WTC11 (cell line): ENCODE results near the gene TMEM266. TPM values are rescaled to one million over a fixed set of nuclear protein-coding genes. Genes with fewer than 3 reads are reported as not detected.

ENCODE experiments used
- ATAC-seq: fragments of 200-7000 bp; cut with Tn5 transposase; 2 replicates; pipeline ENCODE4 v1.10.0; 2021; ENCODE audit warnings: mild to moderate bottlenecking, moderate library complexity
- CTCF ChIA-PET: fragments of 300-600 bp; sonication (Branson Sonifier 250); formaldehyde crosslinking; loops from one replicate; lab custom pipeline; 2021; ENCODE audit warnings: antibody characterized with exemption; lab: Charles Lee
- POLR2A ChIA-PET: fragments of 350-600 bp; sonication (Branson Sonifier 250); formaldehyde crosslinking; loops from one replicate; lab custom pipeline; 2021; ENCODE audit warnings: antibody characterized with exemption; lab: Charles Lee
- DNase-seq: peaks from one replicate; pipeline ENCODE4 v3.0.0; 2021; ENCODE audit warnings: low spot score
- H3K27ac Mint-ChIP-seq: 2 replicates; pipeline ENCODE4 v1.8.0; 2021; ENCODE audit warnings: mixed read lengths
- H3K27me3 Mint-ChIP-seq: 2 replicates; pipeline ENCODE4 v1.8.0; 2021; ENCODE audit warnings: low read depth, mild to moderate bottlenecking, moderate library complexity, mixed read lengths
- H3K36me3 Mint-ChIP-seq: 2 replicates; pipeline ENCODE4 v1.8.0; 2021; ENCODE audit warnings: mixed read lengths
- H3K4me1 Mint-ChIP-seq: 2 replicates; pipeline ENCODE4 v1.8.0; 2022; ENCODE audit warnings: mixed read lengths
- H3K4me3 Mint-ChIP-seq: 2 replicates; pipeline ENCODE4 v1.8.0; 2021; ENCODE audit warnings: mild to moderate bottlenecking, moderate library complexity, mixed read lengths
- H3K9me3 Mint-ChIP-seq: 2 replicates; pipeline ENCODE4 v1.8.0; 2021; ENCODE audit warnings: mixed read lengths
- ATF1 ChIP-seq: sonication (generic); formaldehyde crosslinking; IDR thresholded peaks from 2 replicates; pipeline ENCODE4 v1.8.1; 2023; ENCODE audit warnings: mild to moderate bottlenecking, moderate library complexity, missing genetic modification reagents
- ELF4 ChIP-seq: sonication (generic); formaldehyde crosslinking; IDR thresholded peaks from 2 replicates; pipeline ENCODE4 v1.8.1; 2022; ENCODE audit warnings: low read depth, mild to moderate bottlenecking, moderate library complexity, missing genetic modification reagents
- EMX1 ChIP-seq: fragments of 250-450 bp; sonication (Bioruptor Pico); IDR thresholded peaks from 2 replicates; pipeline ENCODE4 v1.8.0; 2021; ENCODE audit warnings: mild to moderate bottlenecking
- ETV6 ChIP-seq: sonication (generic); formaldehyde crosslinking; IDR thresholded peaks from 2 replicates; pipeline ENCODE4 v1.8.1; 2022; ENCODE audit warnings: mild to moderate bottlenecking, missing genetic modification reagents
- FOXP1 ChIP-seq: sonication (generic); formaldehyde crosslinking; IDR thresholded peaks from 2 replicates; pipeline ENCODE4 v1.8.0; 2022; ENCODE audit warnings: missing genetic modification reagents, mild to moderate bottlenecking, moderate library complexity, borderline replicate concordance
- JAZF1 ChIP-seq: fragments of 250-450 bp; sonication (Bioruptor Pico); IDR thresholded peaks from 2 replicates; pipeline ENCODE4 v1.9.0; 2021; ENCODE audit warnings: moderate library complexity, mild to moderate bottlenecking, inconsistent platforms
- MXD4 ChIP-seq: fragments of 250-450 bp; sonication (Bioruptor Pico); IDR thresholded peaks from 2 replicates; pipeline ENCODE4 v1.8.0; 2021; ENCODE audit warnings: mild to moderate bottlenecking, moderate library complexity, borderline replicate concordance
- NFE2L1 ChIP-seq: sonication (generic); formaldehyde crosslinking; IDR thresholded peaks from 2 replicates; pipeline ENCODE4 v1.8.1; 2023; ENCODE audit warnings: missing genetic modification reagents
- NR3C1 ChIP-seq: sonication (generic); formaldehyde crosslinking; conservative IDR thresholded peaks from 2 replicates; pipeline ENCODE4 v1.8.1; 2023; ENCODE audit warnings: low read depth, mild to moderate bottlenecking, missing genetic modification reagents
- RELA ChIP-seq: sonication (generic); formaldehyde crosslinking; IDR thresholded peaks from 2 replicates; pipeline ENCODE4 v1.8.1; 2022; ENCODE audit warnings: missing genetic modification reagents, mild to moderate bottlenecking, borderline replicate concordance
- SMAD3 ChIP-seq: sonication (generic); formaldehyde crosslinking; IDR thresholded peaks from 2 replicates; pipeline ENCODE4 v1.8.0; 2022; ENCODE audit warnings: missing genetic modification reagents, mild to moderate bottlenecking, borderline replicate concordance
- SMAD4 ChIP-seq: sonication (generic); formaldehyde crosslinking; IDR thresholded peaks from 2 replicates; pipeline ENCODE4 v1.8.0; 2022; ENCODE audit warnings: mild to moderate bottlenecking, missing genetic modification reagents
- SP1 ChIP-seq: sonication (generic); formaldehyde crosslinking; conservative IDR thresholded peaks from 2 replicates; pipeline ENCODE4 v1.8.1; 2022; ENCODE audit warnings: missing genetic modification reagents
- TEAD1 ChIP-seq: sonication (generic); formaldehyde crosslinking; IDR thresholded peaks from 2 replicates; pipeline ENCODE4 v1.8.0; 2022; ENCODE audit warnings: mild to moderate bottlenecking, missing genetic modification reagents
- TEAD4 ChIP-seq: sonication (generic); formaldehyde crosslinking; IDR thresholded peaks from 2 replicates; pipeline ENCODE4 v1.8.0; 2022; ENCODE audit warnings: mild to moderate bottlenecking, missing genetic modification reagents
- ZNF121 ChIP-seq: sonication (generic); formaldehyde crosslinking; IDR thresholded peaks from 2 replicates; pipeline ENCODE4 v1.8.0; 2023; ENCODE audit warnings: missing genetic modification reagents
- ZNF138 ChIP-seq: sonication (generic); formaldehyde crosslinking; conservative IDR thresholded peaks from 2 replicates; pipeline ENCODE4 v1.8.1; 2022; ENCODE audit warnings: mild to moderate bottlenecking, moderate library complexity, missing genetic modification reagents
- ZNF263 ChIP-seq: sonication (generic); formaldehyde crosslinking; IDR thresholded peaks from 2 replicates; pipeline ENCODE4 v1.8.1; 2022; ENCODE audit warnings: low read depth, mild to moderate bottlenecking, moderate library complexity, missing genetic modification reagents
- total RNA-seq: library from RNA; stranded (reverse); gene quantifications from 3 replicates; pipeline ENCODE4 v1.2.3, GENCODE V29; 2021
- TF ChIP-seq, protein P1 (sequence below): sonication (generic); formaldehyde crosslinking; IDR thresholded peaks from 2 replicates; pipeline ENCODE4 v1.8.1; 2022; ENCODE audit warnings: low read depth, missing genetic modification reagents, borderline replicate concordance
- TF ChIP-seq, protein P2 (sequence below): sonication (generic); formaldehyde crosslinking; IDR thresholded peaks from 2 replicates; pipeline ENCODE4 v1.8.0; 2022; ENCODE audit warnings: mild to moderate bottlenecking, missing genetic modification reagents
- TF ChIP-seq, protein P3 (sequence below): sonication (generic); formaldehyde crosslinking; IDR thresholded peaks from 2 replicates; pipeline ENCODE4 v1.8.0; 2022; ENCODE audit warnings: mild to moderate bottlenecking, missing genetic modification reagents
- TF ChIP-seq, protein P4 (sequence below): sonication (generic); formaldehyde crosslinking; IDR thresholded peaks from 2 replicates; pipeline ENCODE4 v1.8.1; 2023; ENCODE audit warnings: mild to moderate bottlenecking, moderate library complexity, missing genetic modification reagents
- TF ChIP-seq, protein P5 (sequence below): sonication (generic); formaldehyde crosslinking; IDR thresholded peaks from 2 replicates; pipeline ENCODE4 v1.8.1; 2023; ENCODE audit warnings: mild to moderate bottlenecking, missing genetic modification reagents, moderate library complexity
- TF ChIP-seq, protein P6 (sequence below): sonication (generic); formaldehyde crosslinking; IDR thresholded peaks from 2 replicates; pipeline ENCODE4 v1.8.0; 2022; ENCODE audit warnings: mild to moderate bottlenecking, missing genetic modification reagents
- TF ChIP-seq, protein P7 (sequence below): fragments of 250-450 bp; sonication (Bioruptor Pico); IDR thresholded peaks from 2 replicates; pipeline ENCODE4 v2.1.2; 2022; ENCODE audit warnings: mild to moderate bottlenecking, moderate library complexity
- TF ChIP-seq, protein P8 (sequence below): sonication (generic); formaldehyde crosslinking; IDR thresholded peaks from 2 replicates; pipeline ENCODE4 v1.8.1; 2023; ENCODE audit warnings: mild to moderate bottlenecking, missing genetic modification reagents
- TF ChIP-seq, protein P9 (sequence below): fragments of 250-450 bp; sonication (Bioruptor Pico); conservative IDR thresholded peaks from 2 replicates; pipeline ENCODE4 v1.9.0; 2021; ENCODE audit warnings: mild to moderate bottlenecking

TMEM266 gene
- total RNA-seq, 1 experiment from 2014 or later = 8.6 TPM

DNA sequence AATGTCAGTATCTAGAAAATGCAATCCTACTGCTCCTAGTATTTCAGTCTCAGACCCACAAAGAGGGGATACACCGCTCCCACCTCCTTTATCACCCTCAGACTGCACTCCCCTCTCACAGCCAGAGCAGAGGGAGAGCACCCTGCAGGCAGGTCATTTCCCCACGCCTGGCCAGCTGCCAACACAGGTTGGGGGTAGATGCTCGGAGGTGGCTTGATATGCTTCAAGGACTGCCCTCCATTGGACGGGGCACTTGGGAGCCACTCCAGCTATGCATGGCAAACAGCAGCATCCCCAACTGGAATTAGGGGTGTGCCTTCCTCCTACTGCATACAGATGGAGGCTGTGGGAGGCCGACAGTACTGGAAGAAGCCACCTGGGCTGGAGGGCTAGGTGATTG, 41.9 kb downstream of the TMEM266 start:
- no peaks in the 10 kb centered on the region for H3K27me3 Mint-ChIP-seq
- CTCF ChIA-PET = interaction anchor here (2.0 kb wide), 1 partner anchor 38 kb away, joined by 11 read pairs; no protein-coding TSS in a partner anchor

DNA sequence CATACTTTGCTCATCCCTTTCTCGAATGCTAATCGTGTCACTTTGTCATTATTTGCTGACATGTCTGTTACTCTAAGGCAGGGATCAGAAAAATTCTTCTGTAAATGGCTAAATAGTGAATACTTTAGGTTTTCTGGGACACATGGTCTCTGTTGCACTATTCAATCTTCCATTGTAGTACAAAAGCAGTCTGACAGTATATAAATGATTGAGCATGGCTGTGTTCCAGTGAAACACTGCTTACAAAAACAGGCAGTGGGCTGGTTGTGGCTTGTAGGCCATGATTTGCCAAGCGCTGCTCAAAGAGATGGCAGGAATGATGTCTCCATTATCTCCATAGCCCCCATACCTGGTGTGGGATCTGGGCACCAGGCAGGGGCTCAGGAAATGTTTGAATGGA, 45.6 kb downstream of the TMEM266 start:
- Mint-ChIP-seq H3K4me1 (peaks cover 19% of the 10 kb centered on the region), H3K9me3 (peaks cover 2% of the 10 kb centered on the region), H3K27me3 (no peaks in the 10 kb centered on the region), H3K27ac (no peak overlapping the region), H3K36me3 (peaks cover 8% of the 10 kb centered on the region), H3K4me3 (no peak overlapping the region)
- ChIA-PET POLR2A (no interaction called here), CTCF (no interaction called here)
- DNase-seq (no peak), ATAC-seq (no peak)
- TF ChIP-seq RELA (no peak), EMX1 (CRISPR knock-in tag) (no peak), TEAD1 (no peak), FOXP1 (CRISPR knock-in tag) (no peak), ZNF138 (CRISPR knock-in tag) (no peak), JAZF1 (CRISPR knock-in tag) (no peak), ETV6 (no peak)
- TF ChIP-seq, protein P1, sequence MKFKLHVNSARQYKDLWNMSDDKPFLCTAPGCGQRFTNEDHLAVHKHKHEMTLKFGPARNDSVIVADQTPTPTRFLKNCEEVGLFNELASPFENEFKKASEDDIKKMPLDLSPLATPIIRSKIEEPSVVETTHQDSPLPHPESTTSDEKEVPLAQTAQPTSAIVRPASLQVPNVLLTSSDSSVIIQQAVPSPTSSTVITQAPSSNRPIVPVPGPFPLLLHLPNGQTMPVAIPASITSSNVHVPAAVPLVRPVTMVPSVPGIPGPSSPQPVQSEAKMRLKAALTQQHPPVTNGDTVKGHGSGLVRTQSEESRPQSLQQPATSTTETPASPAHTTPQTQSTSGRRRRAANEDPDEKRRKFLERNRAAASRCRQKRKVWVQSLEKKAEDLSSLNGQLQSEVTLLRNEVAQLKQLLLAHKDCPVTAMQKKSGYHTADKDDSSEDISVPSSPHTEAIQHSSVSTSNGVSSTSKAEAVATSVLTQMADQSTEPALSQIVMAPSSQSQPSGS = no peak
- TF ChIP-seq, protein P2, sequence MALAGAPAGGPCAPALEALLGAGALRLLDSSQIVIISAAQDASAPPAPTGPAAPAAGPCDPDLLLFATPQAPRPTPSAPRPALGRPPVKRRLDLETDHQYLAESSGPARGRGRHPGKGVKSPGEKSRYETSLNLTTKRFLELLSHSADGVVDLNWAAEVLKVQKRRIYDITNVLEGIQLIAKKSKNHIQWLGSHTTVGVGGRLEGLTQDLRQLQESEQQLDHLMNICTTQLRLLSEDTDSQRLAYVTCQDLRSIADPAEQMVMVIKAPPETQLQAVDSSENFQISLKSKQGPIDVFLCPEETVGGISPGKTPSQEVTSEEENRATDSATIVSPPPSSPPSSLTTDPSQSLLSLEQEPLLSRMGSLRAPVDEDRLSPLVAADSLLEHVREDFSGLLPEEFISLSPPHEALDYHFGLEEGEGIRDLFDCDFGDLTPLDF (CRISPR knock-in tag) = no peak
- TF ChIP-seq, protein P3, sequence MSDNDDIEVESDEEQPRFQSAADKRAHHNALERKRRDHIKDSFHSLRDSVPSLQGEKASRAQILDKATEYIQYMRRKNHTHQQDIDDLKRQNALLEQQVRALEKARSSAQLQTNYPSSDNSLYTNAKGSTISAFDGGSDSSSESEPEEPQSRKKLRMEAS (CRISPR knock-in tag) = no peak

More for the DNA sequence above, 41.9 kb downstream of the TMEM266 start:
- Mint-ChIP-seq H3K27ac (no peak overlapping the region), H3K36me3 (no peaks in the 10 kb centered on the region), H3K4me1 (peaks cover 11% of the 10 kb centered on the region), H3K4me3 (no peak overlapping the region), H3K9me3 (peaks cover 8% of the 10 kb centered on the region; the same call in 1 of the 2 replicates)
- ATAC-seq (no peak), DNase-seq (no peak)
- POLR2A ChIA-PET = no interaction called here
- no peak for TF ChIP-seq NR3C1 (CRISPR knock-in tag)
- TF ChIP-seq, protein P4, sequence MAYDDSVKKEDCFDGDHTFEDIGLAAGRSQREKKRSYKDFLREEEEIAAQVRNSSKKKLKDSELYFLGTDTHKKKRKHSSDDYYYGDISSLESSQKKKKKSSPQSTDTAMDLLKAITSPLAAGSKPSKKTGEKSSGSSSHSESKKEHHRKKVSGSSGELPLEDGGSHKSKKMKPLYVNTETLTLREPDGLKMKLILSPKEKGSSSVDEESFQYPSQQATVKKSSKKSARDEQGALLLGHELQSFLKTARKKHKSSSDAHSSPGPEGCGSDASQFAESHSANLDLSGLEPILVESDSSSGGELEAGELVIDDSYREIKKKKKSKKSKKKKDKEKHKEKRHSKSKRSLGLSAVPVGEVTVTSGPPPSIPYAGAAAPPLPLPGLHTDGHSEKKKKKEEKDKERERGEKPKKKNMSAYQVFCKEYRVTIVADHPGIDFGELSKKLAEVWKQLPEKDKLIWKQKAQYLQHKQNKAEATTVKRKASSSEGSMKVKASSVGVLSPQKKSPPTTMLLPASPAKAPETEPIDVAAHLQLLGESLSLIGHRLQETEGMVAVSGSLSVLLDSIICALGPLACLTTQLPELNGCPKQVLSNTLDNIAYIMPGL (CRISPR knock-in tag) = no peak
- TF ChIP-seq TEAD4 (CRISPR knock-in tag) = no peak
- TF ChIP-seq SP1 (CRISPR knock-in tag) = no peak
- TF ChIP-seq, protein P5, sequence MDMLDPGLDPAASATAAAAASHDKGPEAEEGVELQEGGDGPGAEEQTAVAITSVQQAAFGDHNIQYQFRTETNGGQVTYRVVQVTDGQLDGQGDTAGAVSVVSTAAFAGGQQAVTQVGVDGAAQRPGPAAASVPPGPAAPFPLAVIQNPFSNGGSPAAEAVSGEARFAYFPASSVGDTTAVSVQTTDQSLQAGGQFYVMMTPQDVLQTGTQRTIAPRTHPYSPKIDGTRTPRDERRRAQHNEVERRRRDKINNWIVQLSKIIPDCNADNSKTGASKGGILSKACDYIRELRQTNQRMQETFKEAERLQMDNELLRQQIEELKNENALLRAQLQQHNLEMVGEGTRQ (CRISPR knock-in tag) = no peak
- TF ChIP-seq ATF1 (CRISPR knock-in tag) = no peak
- no peak for TF ChIP-seq SMAD4 (CRISPR knock-in tag)
- TF ChIP-seq ELF4 (CRISPR knock-in tag) = no peak
- no peak for TF ChIP-seq SMAD3 (CRISPR knock-in tag)
- TF ChIP-seq, protein P6, sequence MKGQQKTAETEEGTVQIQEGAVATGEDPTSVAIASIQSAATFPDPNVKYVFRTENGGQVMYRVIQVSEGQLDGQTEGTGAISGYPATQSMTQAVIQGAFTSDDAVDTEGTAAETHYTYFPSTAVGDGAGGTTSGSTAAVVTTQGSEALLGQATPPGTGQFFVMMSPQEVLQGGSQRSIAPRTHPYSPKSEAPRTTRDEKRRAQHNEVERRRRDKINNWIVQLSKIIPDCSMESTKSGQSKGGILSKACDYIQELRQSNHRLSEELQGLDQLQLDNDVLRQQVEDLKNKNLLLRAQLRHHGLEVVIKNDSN (CRISPR knock-in tag) = no peak
- TF ChIP-seq EMX1 (CRISPR knock-in tag) = no peak
- no peak for TF ChIP-seq ZNF121 (CRISPR knock-in tag)
- no peak for TF ChIP-seq ZNF263 (CRISPR knock-in tag)
- TF ChIP-seq MXD4 (CRISPR knock-in tag) = no peak
- TF ChIP-seq NFE2L1 (CRISPR knock-in tag) = no peak
- TF ChIP-seq, protein P7, sequence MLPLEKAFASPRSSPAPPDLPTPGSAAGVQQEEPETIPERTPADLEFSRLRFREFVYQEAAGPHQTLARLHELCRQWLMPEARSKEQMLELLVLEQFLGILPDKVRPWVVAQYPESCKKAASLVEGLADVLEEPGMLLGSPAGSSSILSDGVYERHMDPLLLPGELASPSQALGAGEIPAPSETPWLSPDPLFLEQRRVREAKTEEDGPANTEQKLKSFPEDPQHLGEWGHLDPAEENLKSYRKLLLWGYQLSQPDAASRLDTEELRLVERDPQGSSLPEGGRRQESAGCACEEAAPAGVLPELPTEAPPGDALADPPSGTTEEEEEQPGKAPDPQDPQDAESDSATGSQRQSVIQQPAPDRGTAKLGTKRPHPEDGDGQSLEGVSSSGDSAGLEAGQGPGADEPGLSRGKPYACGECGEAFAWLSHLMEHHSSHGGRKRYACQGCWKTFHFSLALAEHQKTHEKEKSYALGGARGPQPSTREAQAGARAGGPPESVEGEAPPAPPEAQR (CRISPR knock-in tag) = no peak
- TF ChIP-seq, protein P8, sequence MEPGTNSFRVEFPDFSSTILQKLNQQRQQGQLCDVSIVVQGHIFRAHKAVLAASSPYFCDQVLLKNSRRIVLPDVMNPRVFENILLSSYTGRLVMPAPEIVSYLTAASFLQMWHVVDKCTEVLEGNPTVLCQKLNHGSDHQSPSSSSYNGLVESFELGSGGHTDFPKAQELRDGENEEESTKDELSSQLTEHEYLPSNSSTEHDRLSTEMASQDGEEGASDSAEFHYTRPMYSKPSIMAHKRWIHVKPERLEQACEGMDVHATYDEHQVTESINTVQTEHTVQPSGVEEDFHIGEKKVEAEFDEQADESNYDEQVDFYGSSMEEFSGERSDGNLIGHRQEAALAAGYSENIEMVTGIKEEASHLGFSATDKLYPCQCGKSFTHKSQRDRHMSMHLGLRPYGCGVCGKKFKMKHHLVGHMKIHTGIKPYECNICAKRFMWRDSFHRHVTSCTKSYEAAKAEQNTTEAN = no peak
- TF ChIP-seq, protein P9, sequence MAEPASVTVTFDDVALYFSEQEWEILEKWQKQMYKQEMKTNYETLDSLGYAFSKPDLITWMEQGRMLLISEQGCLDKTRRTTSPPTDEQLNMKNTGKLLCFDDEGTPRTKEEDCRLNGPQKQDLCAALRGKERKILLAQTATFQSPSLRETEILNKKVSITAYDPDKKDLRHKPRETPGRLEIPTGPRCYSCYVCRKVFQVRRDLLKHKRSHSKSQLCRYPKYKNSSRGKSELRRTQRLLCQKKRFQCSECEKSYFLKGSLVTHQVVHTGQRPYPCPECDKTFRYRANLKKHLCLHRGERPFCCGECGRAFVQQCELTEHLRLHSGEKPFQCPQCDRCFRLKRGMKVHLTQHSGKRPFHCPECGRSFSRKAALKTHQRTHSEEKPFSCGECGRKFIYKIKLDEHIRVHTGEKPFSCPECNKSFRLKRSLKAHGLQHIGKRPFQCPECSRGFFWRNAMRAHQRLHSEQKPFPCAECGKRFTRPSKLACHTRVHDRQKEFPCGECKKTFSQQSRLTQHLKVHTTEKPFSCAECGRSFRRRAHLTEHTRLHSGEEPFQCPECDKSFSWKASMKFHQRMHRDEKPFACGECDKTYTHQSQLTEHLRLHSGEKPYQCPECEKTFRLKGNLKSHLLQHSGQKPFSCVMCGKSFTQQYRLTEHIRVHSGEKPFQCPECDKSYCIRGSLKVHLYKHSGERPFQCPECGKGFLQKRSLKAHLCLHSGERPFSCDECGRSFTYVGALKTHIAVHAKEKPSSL = no peak
